Stimulated activated CD8-positive, alpha-beta memory T cell treated with anti-CD3 and anti-CD28 coated beads, Interleukin-2, amount 100 ng/mL, for 1 hour (primary cell): ENCODE measurements around the gene SPOCK1.

Experiments
- DNase-seq, 2 donors: peaks; one replicate each; pipeline ENCODE4 v3.0.0-alpha.2; 2020; ENCODE audit warnings: low read depth in 2 of 2

Gene SPOCK1

GRCh38 chr5:137228816-137229215, 270.3 kb downstream of the SPOCK1 start:
- DNase-seq: no peak

GRCh38 chr5:137226081-137226480, 273.0 kb downstream of the SPOCK1 start:
- DNase-seq: no peak

GRCh38 chr5:137223324-137224295, 275.5 kb downstream of the SPOCK1 start:
- no peak for DNase-seq

- no peak for DNase-seq
Measured at GRCh38 chr5:137221943-137222342, 277.2 kb downstream of the SPOCK1 start.

GRCh38 chr5:137220523-137220927, 278.6 kb downstream of the SPOCK1 start:
- DNase-seq: no peak

- no peak for DNase-seq
Measured at GRCh38 chr5:137218896-137219295, 280.2 kb downstream of the SPOCK1 start.

GRCh38 chr5:137218471-137218870, 280.7 kb downstream of the SPOCK1 start:
- no peak for DNase-seq

GRCh38 chr5:137217599-137218200, 281.4 kb downstream of the SPOCK1 start:
- no peak for DNase-seq

GRCh38 chr5:137216976-137217598, 282.0 kb downstream of the SPOCK1 start:
- DNase-seq: no peak

GRCh38 chr5:137215780-137216179, 283.3 kb downstream of the SPOCK1 start:
- no peak for DNase-seq

- DNase-seq: no peak
Measured at GRCh38 chr5:137215261-137215660, 283.9 kb downstream of the SPOCK1 start.

- no peak for DNase-seq
Measured at GRCh38 chr5:137214446-137215189, 284.5 kb downstream of the SPOCK1 start.

- DNase-seq: no peak
Measured at GRCh38 chr5:137212471-137212870, 286.7 kb downstream of the SPOCK1 start.

- no peak for DNase-seq
Measured at GRCh38 chr5:137209232-137209809, 289.8 kb downstream of the SPOCK1 start.

- no peak for DNase-seq
Measured at GRCh38 chr5:137207023-137207760, 291.9 kb downstream of the SPOCK1 start.

GRCh38 chr5:137206030-137206715, 293.0 kb downstream of the SPOCK1 start:
- no peak for DNase-seq

- DNase-seq: no peak
Measured at GRCh38 chr5:137205231-137206027, 293.7 kb downstream of the SPOCK1 start.

- DNase-seq: no peak
Measured at GRCh38 chr5:137203011-137203632, 296.0 kb downstream of the SPOCK1 start.

- no peak for DNase-seq
Measured at GRCh38 chr5:137201876-137202275, 297.2 kb downstream of the SPOCK1 start.
